Measurements from ENCODE around the gene CRTC3. TPM values are rescaled to one million over a fixed set of nuclear protein-coding genes. Genes with fewer than 3 reads are reported as not detected.

Gene CRTC3
- total RNA-seq, 1 experiment from 2014 or later, result 3.9 TPM

GRCh38 chr15:90582553-90582952 lies 52.8 kb downstream of the CRTC3 start:
- no peak overlapping the region for H4K8ac ChIP-seq (replicated peaks; ENCODE audit: insufficient read length, low read depth, low read length)
- Mint-ChIP-seq H3K27me3 (ENCODE audit: low read depth) (peaks cover 54% of the 10 kb centered on the region), H3K9me3 (no peaks in the 10 kb centered on the region), H3K4me3 (0 out of 5 replicates have a peak overlapping the region, but pooled peaks of 1 of the 2 experiments have one; percentile 59), H3K27ac (no peak overlapping the region), H3K36me3 (ENCODE audit: insufficient read depth in 1 of 3, low read depth in 3 of 3) (peaks cover 0 to 1% (median 0%) of the 10 kb centered on the region in 3 experiments; a peak in 1 of 7 replicates), H3K4me1 (peaks cover 41 to 51% of the 10 kb centered on the region in 2 experiments)
- H2AFZ ChIP-seq (ENCODE audit: low read length), result no peak overlapping the region
- no peak overlapping the region for H3K4ac ChIP-seq (ENCODE audit: low read depth, low read length)
- WGBS (ENCODE audit: extremely low coverage, insufficient read length, low lambda C conversion rate), result no CpG with 5 or more reads among the region's 2 CpGs
- no peak overlapping the region for H3K9ac ChIP-seq (ENCODE audit: extremely low read depth, insufficient read length, low read length)
- no peaks in the 10 kb centered on the region for H3K79me2 ChIP-seq (ENCODE audit: insufficient read depth, low read length)
- H3K4me1 ChIP-seq (ENCODE audit: insufficient read depth, low read length), result peaks cover 11% of the 10 kb centered on the region
- H3K4me2 ChIP-seq (ENCODE audit: insufficient read depth, insufficient read length, low read length), result no peak overlapping the region
- no peak overlapping the region for H2AK5ac ChIP-seq (ENCODE audit: insufficient read length, low read length)
- no peak overlapping the region for H4K91ac ChIP-seq (ENCODE audit: insufficient read length, low read depth, low read length)
- H3K56ac ChIP-seq (ENCODE audit: insufficient read length, low read depth, low read length), result no peak overlapping the region
- H3K79me1 ChIP-seq (ENCODE audit: insufficient read depth, low read depth, low read length, poor library complexity, severe bottlenecking), result no peaks in the 10 kb centered on the region
- H4K20me1 ChIP-seq (ENCODE audit: control insufficient read depth, insufficient read depth, insufficient read length), result no peaks in the 10 kb centered on the region
- no peak overlapping the region for H3K27ac ChIP-seq (ENCODE audit: insufficient read length, low read depth, low read length)
- H3K9me3 ChIP-seq (ENCODE audit: control insufficient read depth, low read depth, low read length), result no peaks in the 10 kb centered on the region
- no peak for TF ChIP-seq CTCF (conservative IDR thresholded peaks at IDR 0.05)
- H3K23me2 ChIP-seq (ENCODE audit: insufficient read length, low read depth, low read length, poor library complexity, severe bottlenecking), result no peaks in the 10 kb centered on the region
- H2BK5ac ChIP-seq (ENCODE audit: insufficient read length, low read length), result no peak overlapping the region
- no peak overlapping the region for H2BK15ac ChIP-seq (ENCODE audit: low read depth, low read length)
- H3K23ac ChIP-seq (ENCODE audit: insufficient read length, low read depth, low read length), result no peak overlapping the region
- DNase-seq, result no peak
- H3K27me3 ChIP-seq (ENCODE audit: insufficient read depth, low read length), result peaks cover 7% of the 10 kb centered on the region
- H3K18ac ChIP-seq (ENCODE audit: insufficient read length, low read depth, low read length), result no peak overlapping the region
- no peak overlapping the region for H3T11ph ChIP-seq (ENCODE audit: low read length)
- no peak overlapping the region for H4K5ac ChIP-seq (ENCODE audit: insufficient read length, low read depth, low read length)
- H3K14ac ChIP-seq (ENCODE audit: insufficient read depth, low read length), result no peak overlapping the region
- H2BK20ac ChIP-seq (ENCODE audit: low read depth, low read length, poor library complexity, severe bottlenecking), result no peak overlapping the region
- no peak overlapping the region for H2BK12ac ChIP-seq (ENCODE audit: insufficient read length, low read depth, low read length)
- H2BK120ac ChIP-seq (ENCODE audit: low read depth, low read length, poor library complexity, severe bottlenecking), result no peak overlapping the region
